B cell (primary cell): Measurements from ENCODE around the gene SDK1. TPM values are rescaled to one million over a fixed set of nuclear protein-coding genes. Genes with fewer than 3 reads are reported as not detected.

Experiments used
- ATAC-seq: fragments of 200-7000 bp; cut with Tn5 transposase; one replicate; pipeline ENCODE4 v1.10.0; 2021; ENCODE audit warnings: low read depth, mild to moderate bottlenecking, moderate number of reproducible peaks, moderate library complexity
- CTCF ChIA-PET: fragments of 350-600 bp; sonication (Branson Sonifier 250); formaldehyde crosslinking; loops from one replicate; lab custom pipeline; 2021; ENCODE audit warnings: antibody characterized with exemption, inconsistent platforms; lab: Charles Lee
- POLR2A ChIA-PET: fragments of 350-600 bp; sonication (Branson Sonifier 250); formaldehyde crosslinking; loops from one replicate; lab custom pipeline; 2021; ENCODE audit warnings: antibody characterized with exemption; lab: Charles Lee
- DNase-seq: peaks from one replicate; pipeline ENCODE4 v3.0.0; 2013
- H2AFZ ChIP-seq: 2 replicates; pipeline ENCODE4 v1.6.1; 2012; ENCODE audit warnings: mild to moderate bottlenecking, low read depth, low read length; ENCODE audit not compliant: insufficient read depth, poor library complexity, severe bottlenecking
- H3K27ac ChIP-seq, 2 donors: 1 replicate in 1 of 2; 2 replicates in 1 of 2; pipeline ENCODE4 v1.5.1; 2012 to 2013; ENCODE audit warnings: low read length in 2 of 2, mild to moderate bottlenecking in 2 of 2, moderate library complexity in 1 of 2
- H3K27me3 ChIP-seq, 4 experiments: fragments of 200-600 bp in 1 of 4; sonication (generic) in 1 of 4; replicated peaks in 1 of 4; 1 replicate in 2 of 4; 2 replicates in 2 of 4; pipeline versions ENCODE4 v1.6.1 to v1.7.0; 2013 to 2016; ENCODE audit warnings: low read length in 3 of 4, mild to moderate bottlenecking in 2 of 4, mixed read lengths in 1 of 4, moderate library complexity in 1 of 4; ENCODE audit not compliant: insufficient read depth in 4 of 4, control insufficient read depth in 3 of 4; ENCODE audit errors: control extremely low read depth in 1 of 4
- H3K36me3 ChIP-seq, 2 experiments: replicated peaks in 1 of 2; 1 replicate in 1 of 2; 2 replicates in 1 of 2; pipeline versions ENCODE4 v1.6.1 to v1.7.1; 2013; ENCODE audit warnings: low read length in 1 of 2; ENCODE audit not compliant: insufficient read depth in 2 of 2, control insufficient read depth in 1 of 2; ENCODE audit errors: control extremely low read depth in 1 of 2, extremely low read depth in 1 of 2
- H3K4me1 ChIP-seq, 2 donors: fragments of 200-600 bp in 1 of 2; sonication (generic) in 1 of 2; 1 replicate in 1 of 2; 2 replicates in 1 of 2; pipeline versions ENCODE4 v1.5.1 to v1.6.1; 2013 to 2017; ENCODE audit warnings: low read length in 2 of 2; ENCODE audit not compliant: control insufficient read depth in 2 of 2, insufficient read depth in 2 of 2
- H3K4me2 ChIP-seq: replicated peaks from 2 replicates; pipeline ENCODE3; 2012; ENCODE audit warnings: mild to moderate bottlenecking, low read depth, low read length; ENCODE audit not compliant: poor library complexity, severe bottlenecking
- H3K4me3 ChIP-seq, 5 experiments: fragments of 200-600 bp in 1 of 5; sonication (generic) in 1 of 5; 1 replicate in 3 of 5; 2 replicates in 2 of 5; pipeline versions ENCODE4 v1.5.1 to v1.7.0; 2011 to 2016; ENCODE audit warnings: low read length in 4 of 5, mild to moderate bottlenecking in 4 of 5, low read depth in 2 of 5, control low read depth in 1 of 5, moderate library complexity in 1 of 5; ENCODE audit not compliant: insufficient read depth in 1 of 5; ENCODE audit errors: control extremely low read depth in 1 of 5, extremely low read depth in 1 of 5
- H3K79me2 ChIP-seq: fragments of 200-600 bp; sonication (generic); one replicate; pipeline ENCODE4 v1.6.0; 2016; ENCODE audit warnings: low read length; ENCODE audit not compliant: control insufficient read depth, insufficient read depth
- H3K9ac ChIP-seq: fragments of 200-600 bp; sonication (generic); 2 replicates; pipeline ENCODE4 v1.6.1; 2017; ENCODE audit warnings: mild to moderate bottlenecking, low read length, moderate library complexity
- H3K9me3 ChIP-seq, 3 donors: one replicate each; pipeline versions ENCODE4 v1.6.1 to v1.7.1; 2013; ENCODE audit warnings: low read length in 2 of 3; ENCODE audit not compliant: control insufficient read depth in 2 of 3, insufficient read depth in 1 of 3; ENCODE audit errors: control extremely low read depth in 1 of 3
- H4K20me1 ChIP-seq: 2 replicates; pipeline ENCODE4 v1.6.0; 2012; ENCODE audit warnings: mild to moderate bottlenecking, low read length; ENCODE audit not compliant: insufficient read depth, control insufficient read depth, poor library complexity, severe bottlenecking
- H3K27ac Mint-ChIP-seq: one replicate; pipeline ENCODE4 v1.8.0; 2021; ENCODE audit warnings: mixed read lengths
- H3K27me3 Mint-ChIP-seq: one replicate; pipeline ENCODE4 v1.8.0; 2021; ENCODE audit warnings: mixed read lengths
- H3K4me1 Mint-ChIP-seq: one replicate; pipeline ENCODE4 v1.8.0; 2021; ENCODE audit warnings: mixed read lengths
- H3K4me3 Mint-ChIP-seq: one replicate; pipeline ENCODE4 v1.8.0; 2021; ENCODE audit warnings: mixed read lengths
- H3K9me3 Mint-ChIP-seq: one replicate; pipeline ENCODE4 v1.8.0; 2022; ENCODE audit warnings: mixed read lengths; ENCODE audit not compliant: insufficient read depth
- EZH2 ChIP-seq: IDR thresholded peaks from 2 replicates; pipeline ENCODE4 v1.6.1; 2012; ENCODE audit warnings: borderline replicate concordance, low read depth, mild to moderate bottlenecking, moderate library complexity, low read length; ENCODE audit not compliant: insufficient read depth, poor library complexity, severe bottlenecking
- WGBS: methylation state at CpG from one replicate; pipeline ENCODE4 v1.1.5; 2013; ENCODE audit warnings: missing lambda C conversion rate; ENCODE audit not compliant: insufficient coverage; 5-methylcytosine and 5-hydroxymethylcytosine counted together
- intact Hi-C: fragments of 100-400 bp; cut with micrococcal nuclease; formaldehyde crosslinking; loops from one replicate; pipeline ENCODE4 v1.10.0; 2022
- polyA plus RNA-seq: library from polyadenylated mRNA; depleted of rRNA; stranded (reverse); fragments of >200 nt; gene quantifications from 2 replicates; pipeline ENCODE4 v1.2.3, GENCODE V29; 2012
- total RNA-seq, 2 donors: library from RNA; stranded (reverse); fragments of 120-200 nt in 1 of 2; gene quantifications; 1 replicate in 1 of 2; 2 replicates in 1 of 2; pipeline versions ENCODE4 v1.2.3 to v1.2.4, GENCODE V29; 2013 to 2022
- TF ChIP-seq, protein P1 (sequence below): fragments of 200-600 bp; IDR thresholded peaks from one replicate; pipeline ENCODE4 v1.8.0; 2022; ENCODE audit warnings: antibody characterized with exemption, mild to moderate bottlenecking

SDK1 gene
- total and polyA plus RNA-seq, 2 donors (not counting 1 experiment from before 2014, with no cell fraction given) = 0.73 to 2.0 TPM

- H3K27ac Mint-ChIP-seq = no peak overlapping the region
- no peaks in the 10 kb centered on the region for H3K4me1 ChIP-seq
- intact Hi-C loops = no loop called here
- peaks cover 31% of the 10 kb centered on the region for H3K27me3 Mint-ChIP-seq
- H3K79me2 ChIP-seq = no peaks in the 10 kb centered on the region
- no peak for DNase-seq
- no peak overlapping the region for H3K27ac ChIP-seq
- 94% methylated on average over 8 of the region's 12 CpGs for WGBS
- ATAC-seq = no peak
- H3K36me3 ChIP-seq = no peaks in the 10 kb centered on the region
- H3K27me3 ChIP-seq = peaks cover 0 to 3% (median 1%) of the 10 kb centered on the region in 4 experiments
- H3K4me3 ChIP-seq = no peak overlapping the region
- no peaks in the 10 kb centered on the region for H3K9me3 ChIP-seq
- H3K4me2 ChIP-seq = no peak overlapping the region
- TF ChIP-seq EZH2 = no peak
- TF ChIP-seq, protein P1, sequence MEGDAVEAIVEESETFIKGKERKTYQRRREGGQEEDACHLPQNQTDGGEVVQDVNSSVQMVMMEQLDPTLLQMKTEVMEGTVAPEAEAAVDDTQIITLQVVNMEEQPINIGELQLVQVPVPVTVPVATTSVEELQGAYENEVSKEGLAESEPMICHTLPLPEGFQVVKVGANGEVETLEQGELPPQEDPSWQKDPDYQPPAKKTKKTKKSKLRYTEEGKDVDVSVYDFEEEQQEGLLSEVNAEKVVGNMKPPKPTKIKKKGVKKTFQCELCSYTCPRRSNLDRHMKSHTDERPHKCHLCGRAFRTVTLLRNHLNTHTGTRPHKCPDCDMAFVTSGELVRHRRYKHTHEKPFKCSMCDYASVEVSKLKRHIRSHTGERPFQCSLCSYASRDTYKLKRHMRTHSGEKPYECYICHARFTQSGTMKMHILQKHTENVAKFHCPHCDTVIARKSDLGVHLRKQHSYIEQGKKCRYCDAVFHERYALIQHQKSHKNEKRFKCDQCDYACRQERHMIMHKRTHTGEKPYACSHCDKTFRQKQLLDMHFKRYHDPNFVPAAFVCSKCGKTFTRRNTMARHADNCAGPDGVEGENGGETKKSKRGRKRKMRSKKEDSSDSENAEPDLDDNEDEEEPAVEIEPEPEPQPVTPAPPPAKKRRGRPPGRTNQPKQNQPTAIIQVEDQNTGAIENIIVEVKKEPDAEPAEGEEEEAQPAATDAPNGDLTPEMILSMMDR = no peak
- no peaks in the 10 kb centered on the region for H3K9me3 Mint-ChIP-seq
- CTCF ChIA-PET = interaction anchor here (1.2 kb wide), 1 partner anchor 19 kb away, joined by 3 read pairs; no protein-coding TSS in a partner anchor
- POLR2A ChIA-PET = no interaction called here
- H4K20me1 ChIP-seq = no peaks in the 10 kb centered on the region
- no peak overlapping the region for H3K4me3 Mint-ChIP-seq
- no peak overlapping the region for H2AFZ ChIP-seq
- no peaks in the 10 kb centered on the region for H3K4me1 Mint-ChIP-seq
- no peak overlapping the region for H3K9ac ChIP-seq
Observed at GRCh38 chr7:3893151-3893788, 592.2 kb downstream of the SDK1 start.

GRCh38 chr7:3893789-3894153 lies 592.7 kb downstream of the SDK1 start:
- ATAC-seq = no peak
- Mint-ChIP-seq H3K27me3 (peaks cover 31% of the 10 kb centered on the region), H3K4me1 (no peaks in the 10 kb centered on the region), H3K4me3 (no peak overlapping the region), H3K27ac (no peak overlapping the region), H3K9me3 (no peaks in the 10 kb centered on the region)
- CTCF ChIA-PET = interaction anchor here (0.7 to 1.2 kb wide), 2 partner anchors 14 to 18 kb away, joined by 3 to 4 read pairs; no protein-coding TSS in a partner anchor
- WGBS = no CpG with 5 or more reads among the region's 4 CpGs
- Histone ChIP-seq H3K27ac (no peak overlapping the region), H3K4me3 (no peak overlapping the region), H3K4me2 (no peak overlapping the region), H3K36me3 (no peaks in the 10 kb centered on the region), H2AFZ (no peak overlapping the region), H3K4me1 (no peaks in the 10 kb centered on the region), H3K79me2 (no peaks in the 10 kb centered on the region), H4K20me1 (no peaks in the 10 kb centered on the region), H3K9ac (no peak overlapping the region), H3K9me3 (no peaks in the 10 kb centered on the region), H3K27me3 (peaks cover 0 to 3% (median 1%) of the 10 kb centered on the region in 4 experiments)
- TF ChIP-seq, protein P1 = no peak
- no peak for TF ChIP-seq EZH2
- intact Hi-C loops = no loop called here
- POLR2A ChIA-PET = no interaction called here
- DNase-seq = no peak
